HEK293T (cell line): ENCODE measurements around the gene MAPRE2.
"Not testable (repeated sequence)": the region's sequence is repeated elsewhere in the genome, so short reads cannot be mapped to it uniquely, and the experiment has no call there.

Experiments used
- BHLHE40 ChIP-seq: fragments of 450-650 bp; IDR thresholded peaks from 2 replicates; pipeline ENCODE4 v1.6.1; 2016; ENCODE audit warnings: mild to moderate bottlenecking, moderate library complexity, borderline replicate concordance
- FOXA1 ChIP-seq: fragments of 450-650 bp; IDR thresholded peaks from 2 replicates; pipeline ENCODE4 v1.6.1; 2016; ENCODE audit warnings: mild to moderate bottlenecking
- L3MBTL2 ChIP-seq: fragments of 450-650 bp; conservative IDR thresholded peaks from 2 replicates; pipeline ENCODE4 v1.6.1; 2016; ENCODE audit warnings: mild to moderate bottlenecking
- PKNOX1 ChIP-seq: fragments of 450-650 bp; IDR thresholded peaks from 2 replicates; pipeline ENCODE4 v1.6.1; 2016
- SP1 ChIP-seq: fragments of 450-650 bp; IDR thresholded peaks from 2 replicates; pipeline ENCODE4 v1.6.1; 2017

- not testable (repeated sequence) for TF ChIP-seq L3MBTL2, SP1, FOXA1, BHLHE40, PKNOX1
These were observed 66.9 kb downstream of the MAPRE2 start for GRCh38 chr18:35108088-35108487.
